Head of caudate nucleus (tissue), 42 donors: ENCODE data around the gene B4GALT2.

ENCODE experiments used
- DNase-seq, 42 donors: peaks; one replicate each; pipeline versions ENCODE4 v3.0.0 to v3.0.0-alpha.2; 2020 to 2021; ENCODE audit warnings: mixed read lengths in 7 of 42
- intact Hi-C: fragments of 100-400 bp; cut with DNase I; formaldehyde crosslinking; loops from one replicate; pipeline ENCODE4 v1.15.0; 2022

Gene B4GALT2

DNA sequence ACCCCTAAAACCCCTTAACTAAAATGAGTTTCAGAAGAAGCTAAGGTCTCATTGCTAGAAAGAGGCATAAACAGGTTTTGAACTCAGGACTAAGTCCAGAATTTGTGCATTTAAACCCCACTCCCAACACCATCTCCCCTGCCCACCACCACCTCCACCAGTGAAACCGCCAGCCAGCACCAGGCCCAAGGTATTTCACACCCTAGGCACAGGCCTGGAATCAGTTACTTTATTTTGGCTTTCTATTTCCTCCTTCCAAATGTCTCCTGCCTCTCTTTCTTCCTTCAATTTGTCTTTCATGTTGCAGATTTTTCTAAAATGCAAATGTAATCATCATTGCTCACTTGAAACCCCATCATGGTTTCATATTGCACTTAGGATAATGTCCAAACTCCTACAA, 34.1 kb upstream of the B4GALT2 start:
- intact Hi-C loops, result no loop called here
- no peak for DNase-seq

GRCh38 chr1:43945674-43946235, 33.3 kb upstream of the B4GALT2 start:
- DNase-seq, result peak in 2 of 42 donors; percentile 17 to 38
- intact Hi-C loops, result loop anchor here (1.0 kb wide), 1 partner anchor 29 kb away; the partner anchor contains the start of gene ATP6V0B

DNA sequence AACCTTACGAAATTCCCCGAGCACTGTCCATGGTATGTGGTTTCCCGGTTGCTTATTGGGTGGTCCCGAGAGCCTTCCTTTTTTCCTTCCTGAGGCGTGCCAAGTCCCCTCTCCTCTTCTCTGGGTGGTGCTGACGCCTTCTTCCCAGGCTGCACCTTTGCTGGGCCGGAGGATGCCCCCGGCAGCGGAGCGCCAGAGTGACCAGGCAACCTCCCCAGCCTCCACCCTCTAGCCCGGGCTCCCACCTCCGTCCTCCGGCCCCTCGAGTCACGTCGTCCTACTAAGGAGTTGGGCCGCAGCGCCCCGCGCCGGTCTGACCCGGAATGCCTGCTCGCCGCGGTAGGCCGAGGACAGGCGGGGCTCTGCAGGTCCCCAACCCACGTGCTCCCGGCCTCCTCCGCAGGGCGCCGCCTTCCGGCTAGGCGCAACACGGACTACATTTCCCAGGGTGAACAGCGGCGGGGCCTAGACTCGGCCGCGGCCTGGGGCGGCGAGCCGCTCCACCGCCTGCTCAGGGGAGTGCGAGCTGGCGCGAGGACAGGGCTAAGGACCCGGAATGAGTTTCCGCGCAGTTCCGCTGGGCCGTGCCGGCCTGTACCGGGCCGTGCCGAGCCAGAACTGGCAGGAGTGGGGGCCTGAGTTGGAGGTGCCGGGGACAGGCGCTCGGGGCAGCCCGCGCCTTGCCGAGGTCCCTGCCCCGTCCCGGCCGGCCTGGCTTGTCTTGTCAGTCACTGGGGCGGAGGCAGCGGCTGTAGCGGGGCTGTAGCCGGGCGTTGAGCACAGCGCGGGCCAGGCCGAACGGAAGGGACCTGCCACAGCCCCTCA, 32.6 kb upstream of the B4GALT2 start, which contains the start of gene IPO13:
Gene IPO13 (plus strand): TSS at position 715 of the 825 bp plus-strand sequence. CDS start 651 bp downstream, outside the sequence.
- DNase-seq, result peak; percentile 93 to 99 (median 98)
- intact Hi-C loops, result loop anchor here (1.0 kb wide), 1 partner anchor 28 kb away; the partner anchor contains the start of gene ATP6V0B

DNA sequence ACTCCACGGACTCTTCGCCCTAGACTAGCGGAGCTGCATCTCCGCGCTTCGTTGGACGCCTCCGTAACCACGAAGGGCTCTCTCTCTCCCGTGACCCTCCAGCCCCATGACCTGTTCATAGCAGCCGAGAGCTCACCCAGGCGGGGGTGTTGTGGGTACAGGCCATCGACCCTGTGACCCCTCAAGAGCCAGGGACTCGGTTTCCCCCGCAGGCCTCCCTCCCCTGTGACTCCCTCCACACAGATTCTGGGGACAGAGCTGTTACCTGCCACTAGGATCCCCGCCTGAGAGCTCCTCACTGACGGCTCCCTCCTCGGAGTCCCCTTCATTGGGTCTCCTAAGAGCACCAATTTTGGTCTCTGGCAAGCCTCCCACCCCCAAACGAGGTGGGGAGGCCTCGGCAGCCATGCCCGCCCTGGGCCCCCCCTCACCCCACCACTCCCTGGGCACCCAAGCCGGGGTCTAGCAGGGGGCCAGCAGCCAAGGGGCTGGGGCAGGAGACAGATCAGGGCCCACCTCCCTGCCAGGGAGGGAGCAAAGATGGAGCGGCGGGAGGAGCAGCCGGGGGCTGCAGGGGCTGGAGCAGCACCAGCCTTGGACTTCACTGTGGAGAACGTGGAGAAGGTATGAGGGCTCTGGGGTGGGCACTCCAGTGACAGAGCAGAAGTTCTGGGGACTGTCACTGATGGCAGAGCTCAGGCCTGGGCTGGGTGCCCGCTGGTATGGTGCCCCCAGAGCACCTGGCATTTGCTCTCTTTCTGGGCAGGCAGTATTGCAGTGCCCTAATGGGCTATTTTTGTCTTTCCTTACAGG, 31.7 kb upstream of the B4GALT2 start:
- intact Hi-C loops, result no loop called here
- DNase-seq, result peak in 1 of 42 donors; percentile 40

GRCh38 chr1:43947874-43948437, 31.1 kb upstream of the B4GALT2 start:
- peak in 3 of 42 donors; percentile 39 to 62 (median 42) for DNase-seq

GRCh38 chr1:43949678-43950077, 29.3 kb upstream of the B4GALT2 start:
- intact Hi-C loops, result no loop called here
- DNase-seq, result peak in 2 of 42 donors; percentile 50

More at GRCh38 chr1:43947874-43948437, 31.1 kb upstream of the B4GALT2 start:
- intact Hi-C loops, result no loop called here

DNA sequence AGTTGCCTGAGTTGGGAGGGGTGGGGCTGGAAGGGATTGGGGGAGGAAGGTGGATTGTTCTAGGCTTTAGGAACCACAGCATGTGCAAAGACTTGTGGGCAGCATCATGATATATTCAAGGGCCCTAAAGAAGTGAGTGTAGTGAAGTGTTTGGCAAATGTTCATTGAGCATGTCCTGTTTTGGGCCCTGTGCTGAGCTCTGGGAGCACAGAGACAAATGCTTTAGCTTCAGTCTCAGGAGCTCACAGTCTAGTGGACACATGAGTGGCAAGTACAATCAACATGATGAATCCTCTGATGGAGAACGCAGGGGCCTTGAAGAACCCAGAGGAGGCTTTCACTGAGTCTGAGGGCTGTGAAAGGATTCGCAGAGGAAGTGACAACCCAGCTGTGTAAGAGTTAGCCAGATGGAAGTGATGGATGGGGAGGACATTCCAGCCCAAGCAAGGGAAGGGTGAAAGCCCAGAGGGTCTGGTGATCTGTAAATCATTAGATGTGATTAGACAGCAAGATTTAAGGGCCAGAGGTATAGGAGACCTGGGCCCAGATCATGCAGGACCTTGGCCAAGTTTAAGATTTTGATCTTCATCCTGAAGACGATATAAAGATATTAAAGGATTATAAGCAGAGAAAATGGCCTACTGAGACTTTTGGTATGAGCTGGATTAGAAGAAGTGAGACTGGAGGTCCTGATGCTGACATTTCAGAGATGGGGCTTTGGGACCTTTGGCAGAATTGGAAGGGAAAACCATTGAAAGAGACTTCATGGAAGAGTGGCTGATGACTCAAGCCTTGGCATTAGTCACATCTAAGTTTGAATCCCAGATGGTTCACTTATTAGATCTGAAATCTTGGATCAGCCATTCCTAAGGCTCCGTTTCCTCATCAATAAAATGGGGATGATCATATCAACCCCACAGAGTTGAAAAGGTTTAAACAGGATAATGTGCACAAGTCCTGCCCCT, 27.7 kb upstream of the B4GALT2 start:
- intact Hi-C loops, result no loop called here

GRCh38 chr1:43952731-43953346, 26.2 kb upstream of the B4GALT2 start:
- peak in 30 of 42 donors; percentile 29 to 81 (median 56) for DNase-seq
- intact Hi-C loops, result no loop called here

More for the DNA sequence above, 27.7 kb upstream of the B4GALT2 start:
- no peak for DNase-seq

GRCh38 chr1:43953361-43953760, 25.6 kb upstream of the B4GALT2 start:
- peak in 1 of 42 donors; percentile 35 for DNase-seq
- intact Hi-C loops, result no loop called here

DNA sequence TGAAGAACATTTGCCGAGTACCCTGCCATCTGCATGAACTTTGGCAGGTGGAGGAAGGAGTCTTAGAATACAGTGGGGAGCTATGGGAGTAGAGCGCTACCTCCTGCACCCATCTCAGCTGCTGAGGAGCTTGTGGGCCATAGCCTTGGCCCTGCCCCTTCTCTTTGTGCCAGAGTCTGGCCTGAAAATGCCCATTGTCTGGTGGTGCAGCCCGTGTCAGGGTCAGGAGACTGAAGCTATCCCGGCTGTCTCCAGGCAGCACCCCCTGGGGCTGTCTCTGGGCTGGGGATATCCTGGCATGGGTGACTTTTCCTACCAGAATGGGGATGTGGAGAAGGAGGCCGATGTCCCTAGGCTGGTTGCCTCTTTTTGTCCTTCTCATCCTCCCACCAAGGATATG, 25.0 kb upstream of the B4GALT2 start:
- intact Hi-C loops, result no loop called here
- peak; percentile 73 to 95 (median 88) for DNase-seq

DNA sequence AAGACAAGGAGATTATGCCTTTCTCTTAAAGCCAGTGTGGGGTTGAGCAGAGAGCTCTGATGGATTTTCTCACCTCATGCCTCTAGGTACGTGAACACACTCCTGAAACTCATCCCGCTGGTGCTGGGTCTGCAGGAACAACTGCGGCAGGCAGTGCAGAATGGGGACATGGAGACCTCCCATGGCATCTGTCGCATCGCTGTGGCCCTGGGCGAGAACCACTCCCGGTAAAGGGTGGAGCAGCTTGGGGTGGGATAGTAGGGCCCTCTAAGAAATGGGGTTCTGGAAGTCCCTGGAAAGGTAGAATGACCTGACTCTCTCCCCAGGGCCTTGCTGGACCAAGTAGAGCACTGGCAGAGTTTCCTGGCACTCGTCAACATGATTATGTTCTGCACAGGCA, 22.8 kb upstream of the B4GALT2 start:
- intact Hi-C loops, result no loop called here

GRCh38 chr1:43957407-43958040, 21.5 kb upstream of the B4GALT2 start:
- intact Hi-C loops, result no loop called here
- DNase-seq, result peak in 1 of 42 donors; percentile 64

More for the DNA sequence above, 22.8 kb upstream of the B4GALT2 start:
- no peak for DNase-seq

DNA sequence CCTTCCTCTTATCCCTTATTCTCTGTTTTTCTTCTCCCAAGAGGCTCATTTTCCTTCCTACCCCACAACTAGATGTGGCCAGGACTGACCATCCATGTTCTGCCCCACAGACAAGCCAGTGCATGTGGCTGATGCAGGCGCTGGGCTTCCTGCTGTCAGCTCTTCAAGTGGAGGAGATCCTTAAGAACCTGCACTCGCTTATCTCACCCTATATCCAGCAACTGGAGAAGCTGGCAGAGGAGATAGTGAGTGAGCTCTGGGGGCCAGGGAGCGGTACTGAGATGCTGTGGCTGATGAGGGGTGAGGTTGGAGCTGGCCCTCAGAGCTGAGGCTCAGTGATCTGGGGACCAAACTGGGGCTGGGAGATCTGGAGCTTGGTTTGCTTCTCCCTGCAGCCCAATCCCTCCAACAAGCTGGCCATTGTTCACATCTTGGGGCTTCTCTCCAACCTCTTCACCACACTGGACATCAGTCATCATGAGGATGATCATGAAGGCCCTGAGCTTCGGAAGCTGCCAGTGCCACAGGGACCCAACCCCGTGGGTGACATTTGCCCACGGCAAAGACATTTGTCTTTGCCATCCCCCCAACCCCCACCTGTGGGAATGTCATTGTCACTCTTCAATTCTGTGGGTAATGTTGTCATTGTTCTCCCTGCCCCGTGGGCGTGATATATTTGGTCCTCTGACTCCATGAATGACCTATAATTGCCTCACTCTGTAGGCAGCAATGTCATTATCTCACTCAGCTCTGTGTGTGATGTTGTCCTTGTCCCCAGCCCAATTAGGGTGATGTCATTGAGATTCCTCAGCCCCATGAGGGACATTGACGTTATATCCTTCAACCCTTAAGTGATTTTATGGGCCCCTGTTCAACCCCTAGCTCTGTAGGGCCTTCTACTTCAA, 20.4 kb upstream of the B4GALT2 start:
- intact Hi-C loops, result no loop called here
- DNase-seq, result peak in 7 of 42 donors; percentile 35 to 75 (median 44)

GRCh38 chr1:43960798-43961197, 18.2 kb upstream of the B4GALT2 start:
- no peak for DNase-seq
- intact Hi-C loops, result no loop called here

DNA sequence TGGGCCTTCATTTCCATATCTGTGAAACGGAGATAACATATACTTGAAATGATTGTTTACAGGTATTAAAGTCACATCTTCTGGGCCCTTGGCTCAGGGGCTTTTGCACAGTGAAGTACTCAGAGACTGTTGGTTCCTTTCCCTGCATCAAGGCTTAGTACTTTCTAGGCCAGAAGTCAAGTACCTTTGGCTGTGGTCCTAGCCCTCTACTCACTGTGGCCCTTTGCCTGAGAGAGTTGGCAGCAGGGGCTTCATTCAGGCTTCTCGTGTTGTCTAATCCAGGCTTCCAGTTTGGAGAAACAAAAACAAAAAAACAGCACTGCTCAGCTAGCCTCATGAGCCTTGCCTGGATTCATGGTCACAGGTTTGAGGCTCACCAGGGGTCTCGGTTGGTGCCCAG, 17.3 kb upstream of the B4GALT2 start:
- intact Hi-C loops, result no loop called here
- DNase-seq, result peak in 1 of 42 donors; percentile 57

- intact Hi-C loops, result no loop called here
- peak in 21 of 42 donors; percentile 32 to 86 (median 60) for DNase-seq
These were observed 16.7 kb upstream of the B4GALT2 start for GRCh38 chr1:43962324-43962723.
